Ascending aorta (tissue), 2 donors: ENCODE results near the gene IL2RA. TPM values are rescaled to one million over a fixed set of nuclear protein-coding genes. Genes with fewer than 3 reads are reported as not detected.

Experiments used
- DNase-seq, 2 donors: peaks; one replicate each; pipeline ENCODE4 v3.0.0-alpha.2; 2019; ENCODE audit warnings: low spot score in 2 of 2
- H3K27ac ChIP-seq, 2 donors: fragments of 200-600 bp; sonication (generic); one replicate each; pipeline ENCODE4 v1.5.1; 2016 to 2017; ENCODE audit warnings: mild to moderate bottlenecking in 1 of 2
- H3K27me3 ChIP-seq: fragments of 200-600 bp; sonication (generic); one replicate; pipeline ENCODE4 v1.5.1; 2017
- H3K36me3 ChIP-seq, 2 donors: fragments of 200-600 bp; sonication (generic); one replicate each; pipeline ENCODE4 v1.5.1; 2016
- H3K4me1 ChIP-seq, 2 donors: fragments of 200-600 bp; sonication (generic); one replicate each; pipeline ENCODE4 v1.5.1; 2016 to 2017; ENCODE audit warnings: mild to moderate bottlenecking in 1 of 2
- H3K4me3 ChIP-seq, 2 donors: fragments of 200-600 bp; sonication (generic); one replicate each; pipeline ENCODE4 v1.5.1; 2016 to 2017; ENCODE audit warnings: mild to moderate bottlenecking in 1 of 2
- H3K9me3 ChIP-seq, 2 donors: fragments of 200-600 bp; sonication (generic); one replicate each; pipeline ENCODE4 v1.5.1; 2016
- CTCF ChIP-seq, 3 experiments: fragments of 200-600 bp in 2 of 3; fragments of 450-650 bp in 1 of 3; sonication (generic) in 2 of 3; IDR thresholded peaks; one replicate each; pipeline ENCODE4 v1.5.1; 2016 to 2019; ENCODE audit warnings: antibody characterized with exemption in 3 of 3, mild to moderate bottlenecking in 1 of 3, moderate library complexity in 1 of 3
- intact Hi-C: fragments of 100-400 bp; cut with DNase I; formaldehyde crosslinking; loops from one replicate; pipeline ENCODE4 v1.15.1; 2023
- total RNA-seq: library from RNA; depleted of rRNA; stranded (reverse); fragments of >200 nt; gene quantifications from one replicate; pipeline ENCODE4 v1.1.0, GENCODE V29; 2016

Gene IL2RA
- total RNA-seq, 1 donor from 2014 or later, result not detected

- no peaks in the 10 kb centered on the region for H3K27me3 ChIP-seq
- TF ChIP-seq CTCF (IDR thresholded peaks at IDR 0.05), result no peak
- intact Hi-C loops, result no loop called here
- peak in 1 of 2 donors; percentile 33 for DNase-seq
- H3K4me3 ChIP-seq, result no peak overlapping the region
- no peaks in the 10 kb centered on the region for H3K36me3 ChIP-seq
- H3K9me3 ChIP-seq, result no peaks in the 10 kb centered on the region
- H3K4me1 ChIP-seq, result no peaks in the 10 kb centered on the region
- H3K27ac ChIP-seq, result no peak overlapping the region
Measured at GRCh38 chr10:6056411-6057135, 5.6 kb downstream of the IL2RA start.

GRCh38 chr10:6055929-6056328 lies 6.2 kb downstream of the IL2RA start:
- TF ChIP-seq CTCF (IDR thresholded peaks at IDR 0.05), result no peak
- Histone ChIP-seq H3K4me3 (no peak overlapping the region), H3K4me1 (no peaks in the 10 kb centered on the region), H3K9me3 (no peaks in the 10 kb centered on the region), H3K36me3 (no peaks in the 10 kb centered on the region), H3K27ac (no peak overlapping the region), H3K27me3 (no peaks in the 10 kb centered on the region)
- DNase-seq, result no peak
- intact Hi-C loops, result no loop called here

DNA sequence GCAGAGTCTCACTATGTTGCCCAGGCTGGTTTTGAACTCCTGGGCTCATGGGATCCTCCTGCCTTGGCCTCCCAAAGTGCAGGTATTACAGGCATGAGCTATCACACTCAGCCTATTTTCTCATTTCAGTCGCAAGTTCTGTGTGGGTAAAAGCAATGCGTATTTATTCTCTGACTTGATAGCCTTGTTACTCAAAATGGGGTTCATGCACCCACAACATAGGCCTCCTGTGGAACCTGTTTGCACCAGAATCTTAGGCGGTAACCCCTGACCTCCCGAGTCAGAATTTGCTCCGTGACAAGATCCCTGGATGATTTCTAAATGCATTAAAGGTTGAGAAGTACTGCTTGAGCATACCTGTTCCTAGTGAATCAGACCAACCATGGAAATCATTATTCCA lies 7.3 kb downstream of the IL2RA start:
- Histone ChIP-seq H3K27me3 (no peaks in the 10 kb centered on the region), H3K4me3 (no peak overlapping the region), H3K9me3 (no peaks in the 10 kb centered on the region), H3K27ac (no peak overlapping the region), H3K4me1 (peaks cover 0 to 2% of the 10 kb centered on the region in 2 donors), H3K36me3 (no peaks in the 10 kb centered on the region)
- intact Hi-C loops, result no loop called here
- no peak for TF ChIP-seq CTCF (IDR thresholded peaks at IDR 0.05)
- DNase-seq, result peak in 1 of 2 donors; percentile 16

- Histone ChIP-seq H3K36me3 (no peaks in the 10 kb centered on the region), H3K4me1 (peaks cover 0 to 2% of the 10 kb centered on the region in 2 donors), H3K27me3 (no peaks in the 10 kb centered on the region), H3K4me3 (no peak overlapping the region), H3K27ac (no peak overlapping the region), H3K9me3 (no peaks in the 10 kb centered on the region)
- intact Hi-C loops, result no loop called here
- TF ChIP-seq CTCF (IDR thresholded peaks at IDR 0.05), result no peak
- peak in 1 of 2 donors; percentile 61 for DNase-seq
Measured at GRCh38 chr10:6053816-6054631, 8.1 kb downstream of the IL2RA start.

DNA sequence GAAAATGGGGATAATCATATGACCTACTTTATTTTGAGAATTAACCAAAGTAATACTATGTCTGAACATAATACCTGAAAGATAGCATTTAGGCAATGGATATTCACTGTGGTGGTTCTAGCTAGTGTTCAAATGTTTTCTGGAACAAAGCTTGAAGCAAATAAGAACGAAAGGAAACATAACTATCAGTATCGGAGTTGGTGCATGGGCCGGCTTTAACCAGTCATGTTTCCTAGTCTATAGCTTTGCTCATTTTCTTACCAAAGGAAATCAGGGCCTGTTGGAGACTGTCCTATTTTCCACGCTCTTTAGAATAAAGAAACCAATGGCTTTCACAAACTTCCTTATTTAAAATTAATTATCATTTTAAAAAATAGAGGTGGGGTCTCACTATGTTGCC lies 8.9 kb downstream of the IL2RA start:
- no peaks in the 10 kb centered on the region for H3K27me3 ChIP-seq
- no peak overlapping the region for H3K4me3 ChIP-seq
- DNase-seq, result no peak
- intact Hi-C loops, result no loop called here
- peaks cover 0 to 2% of the 10 kb centered on the region in 2 donors for H3K4me1 ChIP-seq
- no peak for TF ChIP-seq CTCF (IDR thresholded peaks at IDR 0.05)
- no peaks in the 10 kb centered on the region for H3K9me3 ChIP-seq
- H3K27ac ChIP-seq, result no peak overlapping the region
- no peaks in the 10 kb centered on the region for H3K36me3 ChIP-seq
